Common myeloid progenitor, CD34-positive (primary cell): ENCODE results near the gene RARG.

Source experiments
- CTCF ChIA-PET: fragments of 350-600 bp; sonication (Branson Sonifier 250); formaldehyde crosslinking; loops from one replicate; lab custom pipeline; 2021; ENCODE audit warnings: antibody characterized with exemption; lab: Charles Lee
- POLR2A ChIA-PET: fragments of 350-600 bp; sonication (Branson Sonifier 250); formaldehyde crosslinking; loops from one replicate; lab custom pipeline; 2021; ENCODE audit warnings: antibody characterized with exemption; lab: Charles Lee
- DNase-seq, 3 donors: peaks; one replicate each; pipeline versions ENCODE4 v3.0.0 to v3.0.0-alpha.2; 2013
- H3K27ac ChIP-seq, 2 experiments: 1 replicate in 1 of 2; 2 replicates in 1 of 2; pipeline ENCODE4 v1.7.0; 2013; ENCODE audit warnings: inconsistent platforms in 2 of 2, low read length in 2 of 2, mild to moderate bottlenecking in 2 of 2, low read depth in 1 of 2, moderate library complexity in 1 of 2; ENCODE audit not compliant: severe bottlenecking in 2 of 2, insufficient read depth in 1 of 2, poor library complexity in 1 of 2
- H3K27me3 ChIP-seq, 5 experiments: replicated peaks in 2 of 5; 1 replicate in 3 of 5; 2 replicates in 2 of 5; pipeline versions ENCODE4 v1.6.1 to v1.7.0; 2013; ENCODE audit warnings: low read length in 4 of 5, mild to moderate bottlenecking in 2 of 5, moderate library complexity in 2 of 5, inconsistent platforms in 1 of 5; ENCODE audit not compliant: insufficient read depth in 5 of 5, control insufficient read depth in 4 of 5
- H3K36me3 ChIP-seq, 4 experiments: 1 replicate in 2 of 4; 2 replicates in 2 of 4; pipeline versions ENCODE4 v1.6.1 to v1.7.0; 2013; ENCODE audit warnings: low read length in 3 of 4, control low read depth in 1 of 4, mild to moderate bottlenecking in 1 of 4; ENCODE audit not compliant: control insufficient read depth in 4 of 4, insufficient read depth in 4 of 4
- H3K4me1 ChIP-seq, 4 experiments: 1 replicate in 3 of 4; 2 replicates in 1 of 4; pipeline versions ENCODE4 v1.6.1 to v1.7.1; 2013; ENCODE audit warnings: low read length in 3 of 4, mild to moderate bottlenecking in 3 of 4, control low read depth in 1 of 4, inconsistent platforms in 1 of 4, moderate library complexity in 1 of 4; ENCODE audit not compliant: control insufficient read depth in 4 of 4, insufficient read depth in 4 of 4; ENCODE audit errors: control extremely low read depth in 1 of 4
- H3K4me3 ChIP-seq, 7 experiments: 1 replicate in 4 of 7; 2 replicates in 3 of 7; pipeline versions ENCODE4 v1.5.1 to v1.7.0; 2013; ENCODE audit warnings: mild to moderate bottlenecking in 7 of 7, low read length in 6 of 7, moderate library complexity in 6 of 7, inconsistent platforms in 2 of 7, low read depth in 2 of 7, control low read depth in 1 of 7; ENCODE audit not compliant: insufficient read depth in 4 of 7, control insufficient read depth in 1 of 7; ENCODE audit errors: extremely low read depth in 1 of 7
- H3K9me3 ChIP-seq, 5 experiments: 1 replicate in 4 of 5; 2 replicates in 1 of 5; pipeline versions ENCODE4 v1.6.1 to v1.7.1; 2013; ENCODE audit warnings: low read length in 4 of 5, mild to moderate bottlenecking in 2 of 5, inconsistent platforms in 1 of 5, low read depth in 1 of 5, moderate library complexity in 1 of 5; ENCODE audit not compliant: control insufficient read depth in 4 of 5, insufficient read depth in 2 of 5; ENCODE audit errors: control extremely low read depth in 1 of 5
- WGBS: methylation state at CpG from one replicate; pipeline ENCODE4 v1.1.5; 2013; ENCODE audit not compliant: insufficient coverage; 5-methylcytosine and 5-hydroxymethylcytosine counted together

Gene RARG

DNA sequence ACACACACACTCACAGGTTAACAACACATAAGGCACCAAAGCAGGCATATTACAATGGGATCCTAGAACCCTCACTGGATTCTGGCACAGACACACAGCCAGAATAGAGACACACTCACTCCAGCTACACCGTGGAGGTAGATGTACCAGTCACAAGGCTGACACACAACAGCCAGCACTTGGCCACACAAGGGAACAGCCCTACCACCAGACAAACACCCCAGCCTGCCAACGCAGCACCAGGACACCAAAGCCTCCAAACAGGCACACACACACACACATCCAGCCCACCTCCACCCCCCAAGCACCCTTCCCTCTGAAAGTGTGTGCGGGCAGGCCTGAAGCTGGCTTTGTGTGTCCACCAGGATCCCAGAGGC lies 14.1 kb downstream of the RARG start:
- no peak for DNase-seq

DNA sequence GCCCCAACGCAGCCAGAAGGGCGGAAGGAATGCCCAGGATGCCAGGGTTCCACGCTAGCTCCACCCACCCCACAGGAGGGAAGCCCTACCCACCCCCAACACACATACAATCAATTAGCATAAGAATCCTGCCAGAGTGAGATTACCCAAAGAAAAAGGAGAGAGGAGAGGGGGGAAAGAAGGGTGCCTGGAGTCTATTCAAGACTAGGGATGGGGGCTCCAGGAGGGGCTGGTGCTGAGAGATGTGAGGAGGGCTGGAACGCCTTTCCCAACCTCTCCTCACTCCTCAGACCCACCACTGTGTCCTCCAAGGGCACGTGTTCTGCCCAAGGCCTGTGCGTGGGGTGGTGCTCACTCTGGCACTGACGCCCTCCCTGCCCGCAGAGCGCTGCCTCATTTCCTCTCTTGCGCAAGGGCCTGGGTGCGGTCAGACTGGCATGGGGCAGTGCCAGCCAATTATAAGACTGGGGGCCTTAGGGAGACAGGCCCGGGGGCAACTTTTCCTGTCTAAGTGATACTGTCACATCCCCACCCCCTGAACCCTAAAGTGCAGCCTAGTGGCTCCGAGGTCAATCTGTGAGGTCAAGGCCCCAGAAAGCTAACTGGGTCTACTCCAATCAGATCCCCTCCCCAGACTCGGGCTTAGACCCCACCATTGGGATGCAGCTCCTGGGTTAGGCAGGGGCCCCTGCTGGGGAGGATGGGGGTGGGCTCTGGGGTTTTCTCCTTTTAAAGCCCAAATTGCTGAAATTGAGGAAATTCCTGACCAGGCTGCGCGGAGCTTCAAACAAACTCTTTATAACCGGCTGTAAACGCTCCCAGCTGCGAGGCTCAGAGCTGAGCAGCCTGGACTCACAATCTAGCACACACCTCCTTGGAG lies 14.7 kb downstream of the RARG start:
- ChIA-PET CTCF (interaction anchor here (1.0 to 18.0 kb wide), 9 partner anchors 9 to 105 kb away, joined by 3 to 399 read pairs (median 99); partner anchors contain the start of genes AAAS, ESPL1, MYG1 and PFDN5), POLR2A (no interaction called here)
- H3K9me3 ChIP-seq: no peaks in the 10 kb centered on the region
- H3K4me1 ChIP-seq: peaks cover 3 to 71% (median 62%) of the 10 kb centered on the region in 4 experiments
- DNase-seq: peak in 2 of 3 donors; percentile 65 to 71
- H3K27ac ChIP-seq: no peak overlapping the region
- H3K4me3 ChIP-seq: peak overlapping the region in 1 of 7 experiments; percentile 3
- H3K36me3 ChIP-seq: peaks cover 0 to 2% (median 0%) of the 10 kb centered on the region in 4 experiments
- H3K27me3 ChIP-seq: no peaks in the 10 kb centered on the region
- 28% methylated on average over 13 of the region's 19 CpGs for WGBS

More for the DNA sequence above, 14.1 kb downstream of the RARG start:
- Histone ChIP-seq H3K9me3 (no peaks in the 10 kb centered on the region), H3K27me3 (no peaks in the 10 kb centered on the region), H3K27ac (no peak overlapping the region), H3K4me3 (no peak overlapping the region), H3K36me3 (no peaks in the 10 kb centered on the region), H3K4me1 (peaks cover 3 to 77% (median 68%) of the 10 kb centered on the region in 4 experiments)
- ChIA-PET POLR2A (no interaction called here), CTCF (interaction anchor here (1.0 to 18.0 kb wide), 5 partner anchors 17 to 91 kb away, joined by 3 to 399 read pairs (median 212); partner anchors contain the start of genes ESPL1, MYG1, PFDN5 and RARG)
- 94% methylated on average over 2 of the region's 3 CpGs for WGBS

DNA sequence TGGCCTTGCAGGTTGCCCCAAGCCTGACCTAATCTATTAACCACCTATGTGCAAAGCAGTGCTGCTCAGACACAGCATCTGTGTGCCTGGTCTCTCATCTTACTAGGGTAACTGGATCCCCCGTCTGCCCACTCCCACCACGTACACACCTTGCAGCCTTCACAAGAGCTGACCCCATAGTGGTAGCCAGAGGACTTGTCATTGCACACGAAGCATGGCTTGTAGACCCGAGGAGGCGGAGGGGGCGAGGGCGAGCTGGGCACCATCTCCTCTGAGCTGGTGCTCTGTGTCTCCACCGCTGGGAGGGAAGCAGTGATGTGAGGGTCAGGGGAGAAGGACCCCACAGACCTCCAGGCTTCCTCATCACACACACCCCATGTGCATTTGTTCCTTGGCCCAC lies 16.5 kb downstream of the RARG start:
- Histone ChIP-seq H3K27ac (no peak overlapping the region), H3K27me3 (no peaks in the 10 kb centered on the region), H3K4me3 (no peak overlapping the region), H3K4me1 (peaks cover 2 to 64% (median 55%) of the 10 kb centered on the region in 4 experiments), H3K36me3 (peaks cover 0 to 5% (median 2%) of the 10 kb centered on the region in 4 experiments), H3K9me3 (no peaks in the 10 kb centered on the region)
- CTCF ChIA-PET: interaction anchor here (0.9 to 18.0 kb wide), 11 partner anchors 15 to 130 kb away, joined by 3 to 399 read pairs (median 83); partner anchors contain the start of genes AAAS, ESPL1, MYG1 and PFDN5
- POLR2A ChIA-PET: interaction anchor here (1.0 to 1.7 kb wide), 2 partner anchors 52 to 79 kb away, joined by 3 to 5 read pairs; partner anchors contain the start of gene ESPL1
- WGBS: 95% methylated on average over 6 of the region's 8 CpGs
- no peak for DNase-seq

DNA sequence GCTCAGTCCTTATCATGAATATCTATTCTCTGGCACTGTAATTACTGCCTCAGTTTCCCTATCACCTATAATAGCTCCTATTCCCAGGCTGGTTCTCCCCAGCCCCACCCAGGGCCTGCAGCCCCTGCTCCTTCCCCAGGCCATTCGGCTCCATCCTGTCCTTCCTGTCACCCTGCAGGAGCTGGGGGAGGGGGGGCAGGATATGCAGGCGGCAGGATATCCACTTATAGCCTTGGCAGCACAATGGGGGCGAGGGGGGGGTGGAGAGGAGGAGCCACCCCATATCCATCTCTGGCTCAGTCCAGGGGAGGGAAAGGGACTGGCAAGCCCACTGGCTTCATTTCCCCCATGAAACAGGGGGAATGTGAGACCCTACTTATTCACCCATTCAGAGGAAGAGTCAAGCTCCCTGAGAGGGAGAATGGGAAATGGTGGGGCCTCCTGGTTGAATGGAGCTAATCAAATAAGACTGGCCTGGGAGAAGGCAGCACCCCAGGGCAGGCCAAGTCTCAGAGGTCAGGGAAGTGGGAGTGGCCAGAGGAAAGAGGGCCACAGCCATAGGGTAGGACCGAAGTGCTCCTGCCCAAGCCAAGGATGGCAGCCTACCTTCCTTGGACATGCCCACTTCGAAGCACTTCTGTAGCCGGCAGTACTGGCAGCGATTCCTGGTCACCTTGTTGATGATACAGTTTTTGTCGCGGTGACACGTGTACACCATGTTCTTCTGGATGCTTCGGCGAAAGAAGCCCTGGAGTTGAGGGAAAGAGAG lies 17.1 kb downstream of the RARG start:
- CTCF ChIA-PET: interaction anchor here (1.0 to 18.0 kb wide), 14 partner anchors 8 to 149 kb away, joined by 3 to 399 read pairs (median 26); partner anchors contain the start of genes AAAS, ESPL1, MYG1 and PFDN5

DNA sequence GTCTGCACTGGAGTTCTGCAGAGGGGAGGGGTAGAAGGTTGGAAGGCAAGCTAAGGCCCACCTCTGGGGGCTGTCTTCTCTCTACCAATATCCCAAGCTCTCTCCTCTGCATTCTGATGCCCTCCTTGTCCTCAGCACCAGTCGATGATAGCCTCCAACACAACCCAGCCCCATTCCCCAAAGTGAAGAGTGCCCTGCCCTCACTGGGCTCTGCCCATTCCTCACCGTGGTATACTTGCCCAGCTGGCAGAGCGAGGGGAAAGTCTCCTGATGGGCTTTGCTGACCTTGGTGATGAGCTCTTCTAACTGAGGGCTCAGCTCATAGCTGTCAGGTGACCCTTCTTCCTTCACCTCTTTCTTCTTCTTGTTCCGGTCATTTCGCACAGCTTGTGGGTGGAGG lies 17.8 kb downstream of the RARG start:
- H3K36me3 ChIP-seq: peaks cover 0 to 5% (median 2%) of the 10 kb centered on the region in 4 experiments
- WGBS: 97% methylated on average over 5 of the region's 5 CpGs
- H3K4me3 ChIP-seq: no peak overlapping the region
- ChIA-PET CTCF (interaction anchor here (1.0 to 18.0 kb wide), 16 partner anchors 9 to 181 kb away, joined by 3 to 399 read pairs (median 12); partner anchors contain the start of genes AAAS, ESPL1, MYG1 and PFDN5), POLR2A (interaction anchor here (1.7 kb wide), 1 partner anchor 53 kb away, joined by 5 read pairs; the partner anchor contains the start of gene ESPL1)
- H3K4me1 ChIP-seq: peaks cover 0 to 65% (median 52%) of the 10 kb centered on the region in 4 experiments
- no peak overlapping the region for H3K27ac ChIP-seq
- H3K27me3 ChIP-seq: no peaks in the 10 kb centered on the region
- no peaks in the 10 kb centered on the region for H3K9me3 ChIP-seq
- DNase-seq: no peak

More for the DNA sequence above, 17.1 kb downstream of the RARG start:
- Histone ChIP-seq H3K4me1 (peaks cover 0 to 65% (median 54%) of the 10 kb centered on the region in 4 experiments), H3K27me3 (no peaks in the 10 kb centered on the region), H3K27ac (no peak overlapping the region), H3K36me3 (peaks cover 0 to 5% (median 2%) of the 10 kb centered on the region in 4 experiments), H3K4me3 (no peak overlapping the region), H3K9me3 (no peaks in the 10 kb centered on the region)
- no peak for DNase-seq
- POLR2A ChIA-PET: interaction anchor here (1.7 kb wide), 1 partner anchor 53 kb away, joined by 5 read pairs; the partner anchor contains the start of gene ESPL1
- WGBS: 96% methylated on average over 8 of the region's 12 CpGs

DNA sequence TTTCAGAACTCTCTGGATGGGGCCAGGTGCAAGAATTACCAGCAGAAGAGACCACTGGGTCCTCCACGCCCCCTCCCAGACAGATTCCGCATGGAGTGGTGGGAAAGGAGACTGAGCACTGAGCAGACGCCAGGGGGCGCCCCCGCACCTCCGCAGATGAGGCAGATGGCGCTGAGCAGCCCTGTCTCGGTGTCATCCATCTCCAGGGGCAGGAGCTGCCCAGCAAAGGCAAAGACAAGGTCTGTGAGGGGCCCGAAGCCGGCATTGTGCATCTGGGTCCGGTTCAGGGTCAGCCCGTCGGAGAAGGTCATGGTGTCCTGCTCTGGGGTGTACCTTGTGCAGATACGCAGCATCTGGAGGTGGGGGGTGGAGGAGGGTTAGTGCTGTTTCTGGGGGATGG lies 18.7 kb downstream of the RARG start:
- H3K4me1 ChIP-seq: peaks cover 2 to 65% (median 55%) of the 10 kb centered on the region in 4 experiments
- WGBS: 9% methylated on average over 11 of the region's 14 CpGs
- H3K4me3 ChIP-seq: no peak overlapping the region
- no peak overlapping the region for H3K27ac ChIP-seq
- POLR2A ChIA-PET: interaction anchor here (0.6 to 1.0 kb wide), 2 partner anchors 38 to 327 kb away, joined by 3 read pairs; a partner anchor contains a TSS
- H3K27me3 ChIP-seq: no peaks in the 10 kb centered on the region
- H3K9me3 ChIP-seq: no peaks in the 10 kb centered on the region
- peaks cover 0 to 5% (median 2%) of the 10 kb centered on the region in 4 experiments for H3K36me3 ChIP-seq
- CTCF ChIA-PET: interaction anchor here (0.6 to 18.0 kb wide), 17 partner anchors 10 to 302 kb away, joined by 3 to 399 read pairs (median 16); partner anchors contain the start of genes AAAS, CSAD, ESPL1 and MYG1
- DNase-seq: peak; percentile 78 to 86 (median 82)
